Cardiac fibroblast (primary cell): ENCODE results near the gene HMBS.
"Not testable (repeated sequence)": the region's sequence is repeated elsewhere in the genome, so short reads cannot be mapped to it uniquely, and the experiment has no call there.

ENCODE experiments used
- DNase-seq, 2 donors: peaks; one replicate each; pipeline versions ENCODE4 v3.0.0 to v3.0.0-alpha.2; 2010; ENCODE audit warnings: low read depth in 2 of 2
- H3K4me3 ChIP-seq, 2 donors: replicated peaks in 1 of 2; 1 replicate in 1 of 2; 2 replicates in 1 of 2; pipeline ENCODE4 v1.5.1; 2011; ENCODE audit warnings: low read depth in 2 of 2, low read length in 2 of 2, mild to moderate bottlenecking in 2 of 2, moderate library complexity in 1 of 2
- TF ChIP-seq, protein P1 (sequence below): IDR thresholded peaks from one replicate; pipeline ENCODE4 v1.5.1; 2011; ENCODE audit warnings: low read depth, mild to moderate bottlenecking, low read length, inconsistent platforms

Gene HMBS

DNA sequence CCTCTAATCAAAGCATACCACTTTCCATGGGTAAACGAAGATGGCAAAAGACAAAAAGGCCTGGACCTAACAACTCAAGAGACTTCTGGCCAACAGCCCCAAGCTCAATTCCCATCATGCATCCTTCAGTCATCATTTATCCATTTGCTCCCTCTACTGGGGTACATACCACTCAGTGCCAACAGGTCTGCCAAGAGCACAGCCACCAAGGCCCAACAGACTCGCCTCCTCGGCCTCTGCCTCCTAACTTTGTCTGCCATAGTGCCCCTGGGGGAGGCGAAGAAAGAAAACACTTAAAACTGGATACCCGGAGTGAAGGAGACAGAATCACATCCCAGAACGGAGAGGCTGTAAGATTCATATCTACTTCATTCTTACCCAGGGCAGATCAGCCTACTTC, 28.8 kb upstream of the HMBS start:
- peak overlapping the region; percentile 87 to 93 for H3K4me3 ChIP-seq
- TF ChIP-seq, protein P1, sequence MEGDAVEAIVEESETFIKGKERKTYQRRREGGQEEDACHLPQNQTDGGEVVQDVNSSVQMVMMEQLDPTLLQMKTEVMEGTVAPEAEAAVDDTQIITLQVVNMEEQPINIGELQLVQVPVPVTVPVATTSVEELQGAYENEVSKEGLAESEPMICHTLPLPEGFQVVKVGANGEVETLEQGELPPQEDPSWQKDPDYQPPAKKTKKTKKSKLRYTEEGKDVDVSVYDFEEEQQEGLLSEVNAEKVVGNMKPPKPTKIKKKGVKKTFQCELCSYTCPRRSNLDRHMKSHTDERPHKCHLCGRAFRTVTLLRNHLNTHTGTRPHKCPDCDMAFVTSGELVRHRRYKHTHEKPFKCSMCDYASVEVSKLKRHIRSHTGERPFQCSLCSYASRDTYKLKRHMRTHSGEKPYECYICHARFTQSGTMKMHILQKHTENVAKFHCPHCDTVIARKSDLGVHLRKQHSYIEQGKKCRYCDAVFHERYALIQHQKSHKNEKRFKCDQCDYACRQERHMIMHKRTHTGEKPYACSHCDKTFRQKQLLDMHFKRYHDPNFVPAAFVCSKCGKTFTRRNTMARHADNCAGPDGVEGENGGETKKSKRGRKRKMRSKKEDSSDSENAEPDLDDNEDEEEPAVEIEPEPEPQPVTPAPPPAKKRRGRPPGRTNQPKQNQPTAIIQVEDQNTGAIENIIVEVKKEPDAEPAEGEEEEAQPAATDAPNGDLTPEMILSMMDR: peak; percentile 12
- peak; percentile 43 to 50 for DNase-seq

DNA sequence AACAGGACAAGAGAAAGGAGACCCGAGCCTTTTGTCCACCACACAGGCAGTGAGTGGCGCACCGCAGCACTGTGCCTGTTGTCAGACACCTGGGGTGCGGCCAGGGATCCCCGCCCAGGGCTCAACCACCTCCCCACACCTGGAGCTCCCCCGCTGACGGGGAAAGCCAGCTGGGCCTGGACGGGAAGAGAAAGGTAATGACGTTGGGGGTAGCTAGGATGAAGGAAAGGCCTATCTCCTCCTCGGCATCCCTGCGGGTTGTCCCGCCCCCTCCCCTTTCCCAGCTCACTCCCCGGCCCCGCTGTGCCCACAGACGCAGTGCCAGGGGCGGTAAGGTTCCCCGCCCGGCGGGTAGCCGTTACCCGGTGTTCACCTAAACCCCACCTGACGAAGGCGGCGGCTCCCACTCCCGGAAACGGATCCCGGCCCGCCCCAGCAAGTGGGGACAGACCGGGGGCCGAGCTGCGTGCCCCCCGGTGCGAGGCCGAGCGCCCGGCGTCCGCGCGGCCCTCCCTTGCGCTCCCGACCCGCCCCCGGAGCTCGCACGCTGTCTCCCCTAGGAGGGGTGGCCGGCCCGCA, 28.2 kb upstream of the HMBS start:
- DNase-seq: peak; percentile 5 to 7
- TF ChIP-seq, protein P1: no peak
- H3K4me3 ChIP-seq: peak overlapping the region; percentile 87 to 93

DNA sequence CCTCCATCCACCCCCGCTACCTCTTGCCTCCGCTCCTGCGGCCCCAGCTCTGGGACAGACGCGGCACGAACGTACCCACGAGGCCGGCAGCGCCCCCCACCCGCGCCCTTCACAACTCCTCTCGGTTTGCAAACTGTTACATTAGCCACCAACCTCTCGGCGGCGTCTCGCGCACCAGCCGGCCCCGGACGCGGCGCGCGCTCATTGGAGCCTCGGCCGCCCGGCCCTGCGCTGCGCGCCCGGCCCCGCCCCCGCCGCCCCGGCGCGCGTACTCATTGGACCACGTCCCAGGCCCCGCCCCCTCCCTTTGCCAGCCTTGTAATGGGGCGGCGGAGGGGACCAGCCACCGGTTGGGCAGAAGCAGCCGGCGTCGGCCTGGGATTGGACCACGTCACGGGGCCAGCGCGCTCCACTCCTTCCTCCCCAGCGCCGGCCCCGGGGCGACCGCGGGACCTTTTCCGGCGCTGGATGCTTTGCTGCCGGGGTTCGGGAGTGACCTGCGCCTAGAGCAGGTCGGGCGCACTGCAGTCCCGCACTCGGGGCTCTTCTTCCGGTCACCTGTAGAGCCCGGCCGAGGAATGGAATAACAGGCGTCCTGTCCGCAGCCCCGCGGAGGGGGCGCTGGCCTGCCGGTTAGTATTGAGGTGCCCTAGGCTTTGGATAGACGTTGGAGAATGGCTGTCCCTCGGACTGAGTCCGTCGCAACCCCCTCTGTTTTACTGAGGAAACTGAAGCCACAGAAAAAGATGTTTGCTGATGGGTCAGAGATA, 27.5 kb upstream of the HMBS start, which contains the start of gene HYOU1:
TSS of gene HYOU1 (minus strand) at position 206 of the 770 bp plus-strand sequence. CDS start 1,045 bp downstream, outside the sequence.
- peak; percentile 96 to 97 for DNase-seq
- peak within 1 kb of the TSS; percentile 87 to 93 for H3K4me3 ChIP-seq
- TF ChIP-seq, protein P1: peak; percentile 29

DNA sequence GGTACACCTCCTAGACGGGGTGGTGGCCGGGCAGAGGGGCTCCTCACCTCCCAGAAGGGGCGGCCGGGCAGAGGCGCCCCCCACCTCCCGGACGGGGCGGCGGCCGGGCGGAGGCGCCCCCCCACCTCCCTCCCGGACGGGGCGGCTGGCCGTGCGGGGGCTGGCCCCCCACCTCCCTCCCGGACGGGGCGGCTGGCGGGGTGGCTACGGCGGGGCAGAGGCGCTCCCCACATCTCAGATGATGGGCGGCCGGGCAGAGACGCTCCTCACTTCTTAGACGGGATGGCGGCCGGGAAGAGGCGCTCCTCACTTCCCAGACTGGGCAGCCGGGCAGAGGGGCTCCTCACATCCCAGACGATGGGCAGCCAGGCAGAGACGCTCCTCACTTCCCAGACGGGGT, 25.6 kb upstream of the HMBS start:
- DNase-seq, H3K4me3 ChIP-seq: not testable (repeated sequence)

DNA sequence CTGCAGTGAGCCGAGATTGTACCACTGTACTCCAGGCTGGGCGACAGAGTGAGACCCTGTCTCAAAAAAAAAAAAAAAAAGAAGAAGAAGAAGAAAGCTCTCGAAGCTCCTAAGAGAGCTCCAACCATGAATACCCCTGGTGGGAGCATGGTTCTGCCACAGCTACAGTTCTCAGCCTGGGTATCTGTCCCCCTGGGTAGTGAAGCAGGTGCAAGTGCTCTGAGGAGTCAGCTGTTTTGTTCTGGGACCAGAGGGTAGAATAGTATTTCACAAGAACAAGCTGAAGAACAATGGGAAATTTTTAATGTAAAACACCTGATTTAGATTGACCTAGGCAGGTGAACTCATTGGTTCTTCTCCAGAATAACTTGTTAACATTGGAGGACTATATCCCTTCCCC, 23.4 kb upstream of the HMBS start:
- TF ChIP-seq, protein P1: no peak
- no peak overlapping the region for H3K4me3 ChIP-seq
- DNase-seq: no peak

DNA sequence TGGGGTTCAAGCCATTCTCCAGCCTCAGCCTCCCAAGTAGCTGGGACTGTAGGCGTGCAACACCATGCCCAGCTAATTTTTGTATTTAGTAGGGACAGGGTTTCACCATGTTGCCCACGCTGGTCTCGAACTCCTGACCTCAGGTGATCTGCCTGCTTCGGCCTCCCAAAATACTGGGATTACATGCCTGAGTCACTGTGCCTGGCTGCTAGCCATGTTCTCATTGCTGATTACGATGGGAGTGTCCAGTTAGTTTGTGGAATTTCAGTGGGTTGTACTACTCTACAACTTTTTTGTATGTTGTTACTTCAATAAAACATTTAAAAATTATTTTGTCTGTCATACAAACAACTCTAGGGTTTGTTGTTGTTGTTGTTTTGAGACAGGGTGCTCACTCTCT, 21.9 kb upstream of the HMBS start:
- TF ChIP-seq, protein P1: no peak
- H3K4me3 ChIP-seq: no peak overlapping the region
- DNase-seq: peak; percentile 75 to 82

DNA sequence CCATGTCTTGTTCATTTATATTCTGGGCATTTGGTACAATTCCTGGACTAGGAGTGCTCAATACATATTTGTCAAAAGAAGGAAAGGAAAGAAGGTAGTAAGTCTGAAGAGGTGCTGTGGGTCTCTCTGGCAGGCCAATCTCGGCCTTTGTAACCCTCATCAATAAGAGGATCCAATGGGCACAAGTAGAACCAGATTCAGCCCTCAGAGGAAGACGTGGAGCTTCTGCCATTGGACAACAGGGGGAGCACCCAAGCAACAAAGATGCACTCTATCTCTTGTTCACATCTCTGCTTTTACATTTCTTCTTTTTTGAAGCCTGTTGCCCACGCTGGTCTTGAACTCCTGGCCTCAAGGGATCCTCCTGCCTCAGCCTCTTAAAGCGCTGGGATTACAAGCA, 19.3 kb upstream of the HMBS start:
- DNase-seq: peak; percentile 50 to 59

More for the DNA sequence above, 19.3 kb upstream of the HMBS start:
- no peak overlapping the region for H3K4me3 ChIP-seq
- TF ChIP-seq, protein P1: peak; percentile 56
